Measurements from ENCODE around the gene PRSS36. TPM values are rescaled to one million over a fixed set of nuclear protein-coding genes. Genes with fewer than 3 reads are reported as not detected.

The PRSS36 gene
- total RNA-seq, 1 experiment from 2014 or later = 0.66 TPM

DNA sequence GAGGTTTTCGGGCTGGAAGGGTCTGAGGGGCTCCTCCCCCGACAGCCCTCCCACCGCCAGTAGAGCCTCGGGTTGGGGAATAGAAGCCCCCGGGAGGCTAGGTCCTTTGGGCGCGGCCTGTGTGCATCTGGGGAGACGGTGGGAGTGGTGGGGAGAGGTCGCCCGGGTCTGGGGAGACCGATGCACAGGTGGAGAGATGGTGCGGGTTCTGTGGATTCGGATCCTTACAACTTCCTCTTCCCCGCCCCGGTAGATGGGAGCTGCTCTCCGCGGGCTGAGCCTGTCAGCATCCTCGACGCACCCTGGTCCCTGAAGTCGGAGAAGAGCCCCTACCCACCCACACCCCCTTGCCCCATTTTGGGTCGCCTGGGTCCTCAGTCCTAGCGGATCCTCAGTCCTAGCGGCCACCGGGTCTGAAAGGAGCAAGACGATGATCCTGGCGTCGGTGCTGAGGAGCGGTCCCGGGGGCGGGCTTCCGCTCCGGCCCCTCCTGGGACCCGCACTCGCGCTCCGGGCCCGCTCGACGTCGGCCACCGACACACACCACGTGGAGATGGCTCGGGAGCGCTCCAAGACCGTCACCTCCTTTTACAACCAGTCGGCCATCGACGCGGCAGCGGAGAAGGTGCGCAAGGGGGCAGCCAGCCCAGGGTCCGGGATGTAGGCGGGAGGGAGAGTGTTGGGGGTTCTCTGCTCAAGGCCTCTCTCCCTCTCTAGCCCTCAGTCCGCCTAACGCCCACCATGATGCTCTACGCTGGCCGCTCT lies 40.9 kb downstream of the PRSS36 start:
- Histone ChIP-seq H3K18ac (ENCODE audit: insufficient read length, low read depth, low read length) (no peak overlapping the region), H2BK120ac (ENCODE audit: low read depth, low read length, poor library complexity, severe bottlenecking) (no peak overlapping the region), H4K5ac (ENCODE audit: insufficient read length, low read depth, low read length) (no peak overlapping the region), H4K20me1 (ENCODE audit: control insufficient read depth, insufficient read depth, insufficient read length) (no peaks in the 10 kb centered on the region), H2AFZ (ENCODE audit: low read length) (no peak overlapping the region), H3K9ac (ENCODE audit: extremely low read depth, insufficient read length, low read length) (peak overlapping the region; percentile 11), H3K23ac (ENCODE audit: insufficient read length, low read depth, low read length) (no peak overlapping the region), H3K4me1 (ENCODE audit: insufficient read depth, low read length) (no peaks in the 10 kb centered on the region), H3K4me2 (ENCODE audit: insufficient read depth, insufficient read length, low read length) (peak overlapping the region; percentile 57), H2BK15ac (ENCODE audit: low read depth, low read length) (no peak overlapping the region), H2BK5ac (ENCODE audit: insufficient read length, low read length) (no peak overlapping the region), H3K4ac (ENCODE audit: low read depth, low read length) (no peak overlapping the region), H3T11ph (ENCODE audit: low read length) (no peak overlapping the region), H3K27me3 (ENCODE audit: insufficient read depth, low read length) (no peaks in the 10 kb centered on the region; the same call in 1 of the 2 replicates), H3K79me1 (ENCODE audit: insufficient read depth, low read depth, low read length, poor library complexity, severe bottlenecking) (no peaks in the 10 kb centered on the region), H3K56ac (ENCODE audit: insufficient read length, low read depth, low read length) (no peak overlapping the region), H3K14ac (ENCODE audit: insufficient read depth, low read length) (0 out of 2 replicates have a peak overlapping the region, but pooled peaks have one; percentile 44), H2BK12ac (ENCODE audit: insufficient read length, low read depth, low read length) (no peak overlapping the region), H4K8ac (replicated peaks; ENCODE audit: insufficient read length, low read depth, low read length) (no peak overlapping the region), H3K9me3 (ENCODE audit: control insufficient read depth, low read depth, low read length) (no peaks in the 10 kb centered on the region), H3K27ac (ENCODE audit: insufficient read length, low read depth, low read length) (no peak overlapping the region), H2AK5ac (ENCODE audit: insufficient read length, low read length) (no peak overlapping the region), H2BK20ac (ENCODE audit: low read depth, low read length, poor library complexity, severe bottlenecking) (no peak overlapping the region), H3K23me2 (ENCODE audit: insufficient read length, low read depth, low read length, poor library complexity, severe bottlenecking) (peaks cover 8% of the 10 kb centered on the region), H3K79me2 (ENCODE audit: insufficient read depth, low read length) (no peaks in the 10 kb centered on the region; the same call in 1 of the 2 replicates), H4K91ac (ENCODE audit: insufficient read length, low read depth, low read length) (no peak overlapping the region)
- no CpG with 5 or more reads among the region's 57 CpGs for WGBS (ENCODE audit: extremely low coverage, insufficient read length, low lambda C conversion rate)
- DNase-seq = no peak
- no peaks in the 10 kb centered on the region; the same call in 1 of the 2 replicates for H3K27me3 Mint-ChIP-seq (ENCODE audit: low read depth)
- H3K36me3 Mint-ChIP-seq (ENCODE audit: insufficient read depth in 1 of 3, low read depth in 3 of 3) = peaks cover 19 to 37% (median 31%) of the 10 kb centered on the region in 3 experiments
- no peak overlapping the region; a peak in 1 of 7 replicates for H3K27ac Mint-ChIP-seq
- H3K4me3 Mint-ChIP-seq = peak overlapping the region; percentile 76 to 83
- peaks cover 9 to 14% of the 10 kb centered on the region in 2 experiments for H3K4me1 Mint-ChIP-seq
- no peaks in the 10 kb centered on the region; a peak in 2 of 5 replicates for H3K9me3 Mint-ChIP-seq
- TF ChIP-seq, protein P1, sequence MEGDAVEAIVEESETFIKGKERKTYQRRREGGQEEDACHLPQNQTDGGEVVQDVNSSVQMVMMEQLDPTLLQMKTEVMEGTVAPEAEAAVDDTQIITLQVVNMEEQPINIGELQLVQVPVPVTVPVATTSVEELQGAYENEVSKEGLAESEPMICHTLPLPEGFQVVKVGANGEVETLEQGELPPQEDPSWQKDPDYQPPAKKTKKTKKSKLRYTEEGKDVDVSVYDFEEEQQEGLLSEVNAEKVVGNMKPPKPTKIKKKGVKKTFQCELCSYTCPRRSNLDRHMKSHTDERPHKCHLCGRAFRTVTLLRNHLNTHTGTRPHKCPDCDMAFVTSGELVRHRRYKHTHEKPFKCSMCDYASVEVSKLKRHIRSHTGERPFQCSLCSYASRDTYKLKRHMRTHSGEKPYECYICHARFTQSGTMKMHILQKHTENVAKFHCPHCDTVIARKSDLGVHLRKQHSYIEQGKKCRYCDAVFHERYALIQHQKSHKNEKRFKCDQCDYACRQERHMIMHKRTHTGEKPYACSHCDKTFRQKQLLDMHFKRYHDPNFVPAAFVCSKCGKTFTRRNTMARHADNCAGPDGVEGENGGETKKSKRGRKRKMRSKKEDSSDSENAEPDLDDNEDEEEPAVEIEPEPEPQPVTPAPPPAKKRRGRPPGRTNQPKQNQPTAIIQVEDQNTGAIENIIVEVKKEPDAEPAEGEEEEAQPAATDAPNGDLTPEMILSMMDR (conservative IDR thresholded peaks at IDR 0.05) = no peak

All from H9 (cell line).